Dendritic cell treated with granulocyte-macrophage colony-stimulating factor and Interleukin-4, amounts not matched to agents 40 ng/mL and 50 ng/mL, for 4 days (primary cell): Measurements from ENCODE around the gene ARHGAP22.

Source experiments
- H3K27ac Mint-ChIP-seq: one replicate; pipeline ENCODE4 v1.8.0; 2022; ENCODE audit warnings: mild to moderate bottlenecking, mixed read lengths
- H3K27me3 Mint-ChIP-seq: one replicate; pipeline ENCODE4 v1.8.0; 2022; ENCODE audit warnings: mild to moderate bottlenecking, mixed read lengths
- H3K36me3 Mint-ChIP-seq: one replicate; pipeline ENCODE4 v1.8.0; 2022; ENCODE audit warnings: low read depth, mixed read lengths
- H3K4me1 Mint-ChIP-seq: one replicate; pipeline ENCODE4 v1.8.0; 2022; ENCODE audit warnings: low read depth, mixed read lengths
- H3K4me3 Mint-ChIP-seq: one replicate; pipeline ENCODE4 v1.8.0; 2022; ENCODE audit warnings: mild to moderate bottlenecking, moderate library complexity, mixed read lengths
- H3K9me3 Mint-ChIP-seq: one replicate; pipeline ENCODE4 v1.8.0; 2022; ENCODE audit warnings: mixed read lengths
- intact Hi-C: fragments of 100-400 bp; cut with micrococcal nuclease; formaldehyde crosslinking; loops from one replicate; pipeline ENCODE4 v1.15.0; 2022

Gene ARHGAP22

DNA sequence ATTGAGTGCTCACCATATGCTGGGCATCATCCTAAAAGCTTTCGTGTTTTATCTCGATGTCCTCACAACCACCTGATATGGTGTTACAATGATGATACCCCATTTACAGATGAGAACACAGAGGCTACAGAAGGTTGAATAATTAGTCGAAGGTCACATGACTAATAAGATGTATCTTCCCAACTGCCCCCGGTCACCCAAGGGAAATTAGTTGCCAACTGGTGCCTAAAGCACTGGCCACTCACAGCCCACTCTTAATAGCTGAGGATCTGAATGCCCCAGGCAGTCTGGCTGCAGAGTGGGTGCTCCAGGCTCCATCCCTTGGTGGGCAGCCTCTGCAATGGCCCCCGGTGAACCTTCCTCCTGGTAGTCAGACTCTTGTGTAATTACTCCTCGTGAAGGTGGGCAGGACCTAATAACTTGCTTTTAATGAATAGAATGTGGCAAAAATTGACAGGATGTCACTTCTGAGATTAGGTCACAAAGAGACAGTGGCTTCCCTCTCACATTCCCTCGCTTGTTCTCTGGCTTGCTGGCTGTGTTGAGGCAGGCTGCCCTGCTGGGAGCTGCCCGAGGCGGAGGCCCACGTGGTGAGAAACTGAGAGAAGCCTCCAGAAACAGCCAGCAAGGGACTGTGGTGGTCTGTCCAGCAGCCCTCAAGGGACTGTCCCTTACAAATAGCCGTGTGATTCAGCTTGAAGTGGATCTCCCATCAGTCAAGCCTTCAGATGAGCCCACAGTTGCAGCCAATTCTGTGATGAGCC, 109.4 kb downstream of the ARHGAP22 start:
- Mint-ChIP-seq H3K4me1 (peaks cover 55% of the 10 kb centered on the region), H3K9me3 (no peaks in the 10 kb centered on the region), H3K36me3 (peaks cover 12% of the 10 kb centered on the region), H3K4me3 (no peak overlapping the region), H3K27ac (no peak overlapping the region), H3K27me3 (peaks cover 12% of the 10 kb centered on the region)
- intact Hi-C loops = no loop called here

DNA sequence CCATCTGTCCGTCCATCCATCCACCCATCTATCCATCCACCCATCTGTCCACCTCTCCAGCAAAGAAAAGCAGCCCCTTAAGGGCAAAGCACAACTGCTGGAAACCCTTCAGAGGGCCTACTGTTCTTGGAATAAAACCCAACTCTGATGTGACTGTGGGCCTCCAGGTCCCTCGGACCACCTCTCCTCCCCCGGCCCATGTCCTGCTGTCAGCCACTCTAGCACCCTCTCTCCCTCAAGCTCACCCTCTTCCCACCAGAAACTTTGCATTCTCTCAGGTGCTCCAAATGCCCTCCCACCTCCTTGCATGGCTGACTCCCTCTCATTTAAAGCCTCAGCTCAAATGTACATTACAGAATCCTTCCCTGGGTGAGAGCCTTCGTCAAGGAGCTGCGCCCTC, 110.3 kb downstream of the ARHGAP22 start:
- peaks cover 13% of the 10 kb centered on the region for H3K36me3 Mint-ChIP-seq
- H3K4me3 Mint-ChIP-seq = no peak overlapping the region
- intact Hi-C loops = no loop called here
- no peaks in the 10 kb centered on the region for H3K9me3 Mint-ChIP-seq
- peak overlapping the region; percentile 1 for H3K27ac Mint-ChIP-seq
- peaks cover 12% of the 10 kb centered on the region for H3K27me3 Mint-ChIP-seq
- H3K4me1 Mint-ChIP-seq = peaks cover 50% of the 10 kb centered on the region

DNA sequence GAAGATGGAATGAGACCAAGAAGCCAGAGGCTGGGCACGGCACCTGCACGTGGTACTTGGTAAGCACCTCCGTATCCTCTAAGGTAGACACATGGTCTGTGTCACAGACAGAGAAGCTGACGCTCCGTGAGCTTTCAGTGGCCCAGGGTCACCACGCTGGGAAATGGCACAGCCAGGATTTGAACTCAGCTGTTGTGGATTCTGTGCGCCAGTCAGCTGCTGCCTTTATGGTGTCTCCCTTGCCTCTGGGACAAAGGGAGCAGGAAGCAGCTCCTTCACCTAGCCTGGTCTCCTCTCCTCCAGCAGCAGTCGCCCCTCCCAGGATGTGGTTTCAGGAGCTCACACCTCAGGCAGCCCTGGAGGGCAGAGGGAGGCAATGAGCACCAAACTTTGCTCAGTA, 110.8 kb downstream of the ARHGAP22 start:
- H3K27me3 Mint-ChIP-seq = peaks cover 12% of the 10 kb centered on the region
- no peak overlapping the region for H3K4me3 Mint-ChIP-seq
- H3K36me3 Mint-ChIP-seq = peaks cover 13% of the 10 kb centered on the region
- peaks cover 47% of the 10 kb centered on the region for H3K4me1 Mint-ChIP-seq
- no peaks in the 10 kb centered on the region for H3K9me3 Mint-ChIP-seq
- intact Hi-C loops = no loop called here
- no peak overlapping the region for H3K27ac Mint-ChIP-seq

- H3K27me3 Mint-ChIP-seq = peaks cover 14% of the 10 kb centered on the region
These were observed 111.6 kb downstream of the ARHGAP22 start for GRCh38 chr10:48493083-48493871.

DNA sequence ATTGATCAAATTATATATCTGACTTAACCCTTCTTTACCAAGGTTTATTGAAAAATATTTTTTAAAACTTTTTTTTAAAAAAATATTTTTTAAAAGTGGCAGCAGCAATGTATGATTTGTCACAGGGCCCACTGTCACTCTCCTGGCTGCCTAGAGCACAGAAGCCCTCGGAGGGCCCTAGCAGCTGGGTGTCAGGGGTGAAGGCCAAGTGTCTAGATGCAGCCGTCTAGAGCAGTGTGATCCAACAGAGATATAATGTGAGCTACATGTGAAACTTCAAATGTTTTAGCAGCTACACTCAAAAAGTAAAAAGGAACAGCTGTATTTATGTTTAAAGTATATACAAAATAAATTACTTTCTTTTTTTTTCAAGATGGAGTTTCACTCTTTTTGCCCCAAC, 112.7 kb downstream of the ARHGAP22 start:
- Mint-ChIP-seq H3K9me3 (no peaks in the 10 kb centered on the region), H3K4me1 (peaks cover 28% of the 10 kb centered on the region), H3K36me3 (peaks cover 13% of the 10 kb centered on the region), H3K27me3 (peaks cover 14% of the 10 kb centered on the region), H3K4me3 (no peak overlapping the region), H3K27ac (no peak overlapping the region)
- intact Hi-C loops = no loop called here

More at GRCh38 chr10:48493083-48493871, 111.6 kb downstream of the ARHGAP22 start:
- peaks cover 39% of the 10 kb centered on the region for H3K4me1 Mint-ChIP-seq
- peak overlapping the region; percentile 77 for H3K27ac Mint-ChIP-seq
- intact Hi-C loops = no loop called here
- H3K36me3 Mint-ChIP-seq = peaks cover 13% of the 10 kb centered on the region
- H3K9me3 Mint-ChIP-seq = no peaks in the 10 kb centered on the region
- H3K4me3 Mint-ChIP-seq = peak overlapping the region; percentile 24

DNA sequence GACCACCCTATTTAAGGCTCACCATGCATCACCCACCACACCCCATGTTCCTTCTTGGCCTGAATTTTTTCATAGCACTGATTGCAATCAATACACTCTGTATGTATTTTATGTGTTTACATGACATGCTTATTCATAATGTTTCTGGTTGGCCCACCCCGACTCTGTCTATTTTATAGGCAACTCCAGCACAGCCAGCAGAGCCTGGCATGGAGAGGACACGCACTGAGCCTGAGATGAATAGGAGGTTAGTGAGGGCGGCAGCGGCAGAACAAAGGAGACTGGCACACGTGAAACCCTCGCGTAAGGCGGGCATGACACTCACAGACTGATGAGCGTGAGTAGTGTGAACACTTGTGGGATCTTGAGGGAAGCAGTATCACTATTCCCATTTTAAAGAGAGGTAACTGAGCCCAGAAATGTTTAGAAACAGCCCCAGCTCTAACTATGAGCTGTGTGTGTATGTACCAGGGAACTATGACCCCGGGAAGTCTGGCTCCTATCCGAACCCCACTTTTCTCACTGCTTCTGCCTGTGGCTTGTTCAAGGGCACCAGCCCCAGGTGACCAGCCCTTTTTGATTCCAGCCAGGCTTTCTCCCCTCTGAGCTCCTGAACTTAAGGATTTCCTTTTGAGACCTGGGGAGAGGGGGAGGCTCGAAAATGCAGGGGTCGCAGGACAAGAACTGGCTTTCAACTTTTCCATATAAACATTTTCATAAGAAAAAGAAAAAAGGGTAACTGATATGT, 113.3 kb downstream of the ARHGAP22 start:
- Mint-ChIP-seq H3K9me3 (no peaks in the 10 kb centered on the region), H3K27ac (no peak overlapping the region), H3K4me3 (no peak overlapping the region), H3K27me3 (peaks cover 14% of the 10 kb centered on the region), H3K36me3 (peaks cover 17% of the 10 kb centered on the region), H3K4me1 (peaks cover 22% of the 10 kb centered on the region)
- intact Hi-C loops = no loop called here

DNA sequence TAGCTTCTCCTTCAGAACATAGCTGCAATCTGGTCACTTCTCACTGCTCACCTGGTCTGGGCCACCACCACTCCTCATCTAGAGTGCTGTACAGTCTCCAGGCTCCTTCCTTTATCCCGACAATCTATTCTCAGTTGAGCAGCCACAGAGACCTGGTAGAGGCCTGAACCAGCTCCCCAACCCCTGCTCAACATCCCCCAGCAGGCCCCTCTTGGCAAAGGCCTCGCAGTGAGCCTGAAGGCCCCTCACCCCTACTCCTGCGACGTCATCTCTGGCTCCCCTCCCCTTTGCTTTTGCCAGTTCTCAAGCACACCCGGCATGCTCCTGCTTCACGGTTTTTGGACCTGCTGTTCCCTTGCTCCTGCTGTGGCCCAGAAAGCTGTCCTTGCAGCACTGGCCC, 113.9 kb downstream of the ARHGAP22 start:
- Mint-ChIP-seq H3K9me3 (no peaks in the 10 kb centered on the region), H3K36me3 (peaks cover 17% of the 10 kb centered on the region), H3K4me3 (no peak overlapping the region), H3K27ac (no peak overlapping the region), H3K4me1 (peaks cover 19% of the 10 kb centered on the region), H3K27me3 (peaks cover 14% of the 10 kb centered on the region)
- intact Hi-C loops = no loop called here

- H3K4me1 Mint-ChIP-seq = peaks cover 19% of the 10 kb centered on the region
- H3K4me3 Mint-ChIP-seq = no peak overlapping the region
- peaks cover 17% of the 10 kb centered on the region for H3K36me3 Mint-ChIP-seq
- no peak overlapping the region for H3K27ac Mint-ChIP-seq
- H3K27me3 Mint-ChIP-seq = peaks cover 12% of the 10 kb centered on the region
- intact Hi-C loops = no loop called here
- no peaks in the 10 kb centered on the region for H3K9me3 Mint-ChIP-seq
These were observed 114.3 kb downstream of the ARHGAP22 start for GRCh38 chr10:48490571-48490940.

GRCh38 chr10:48489099-48489498, 115.8 kb downstream of the ARHGAP22 start:
- H3K4me3 Mint-ChIP-seq = no peak overlapping the region

DNA sequence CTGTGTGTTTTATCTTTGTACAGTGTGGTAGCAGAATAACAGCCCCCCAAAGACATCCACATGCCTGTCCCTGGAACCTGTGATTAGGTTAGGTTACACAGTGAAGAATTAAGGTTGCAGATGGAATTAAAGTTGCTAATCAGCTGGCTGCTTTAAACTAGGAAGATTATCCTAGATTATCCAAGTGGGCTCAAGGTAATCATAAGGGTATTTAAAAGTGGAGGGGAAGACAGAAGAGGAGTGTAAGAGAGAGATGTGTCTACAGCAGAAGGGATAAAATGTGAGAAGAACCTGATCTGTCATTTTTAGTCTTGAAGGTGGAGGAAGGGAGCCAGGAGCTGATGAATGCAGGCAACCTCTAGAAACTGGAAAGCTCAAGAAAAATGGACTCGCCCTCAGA, 117.6 kb downstream of the ARHGAP22 start:
- Mint-ChIP-seq H3K4me1 (no peaks in the 10 kb centered on the region), H3K27me3 (peaks cover 3% of the 10 kb centered on the region), H3K27ac (no peak overlapping the region)

More at GRCh38 chr10:48489099-48489498, 115.8 kb downstream of the ARHGAP22 start:
- Mint-ChIP-seq H3K27ac (no peak overlapping the region), H3K4me1 (peaks cover 11% of the 10 kb centered on the region), H3K27me3 (peaks cover 3% of the 10 kb centered on the region), H3K36me3 (peaks cover 17% of the 10 kb centered on the region), H3K9me3 (no peaks in the 10 kb centered on the region)
- intact Hi-C loops = no loop called here

GRCh38 chr10:48485711-48486110, 119.2 kb downstream of the ARHGAP22 start:
- no peak overlapping the region for H3K27ac Mint-ChIP-seq
- H3K4me1 Mint-ChIP-seq = peaks cover 6% of the 10 kb centered on the region
- H3K4me3 Mint-ChIP-seq = no peak overlapping the region
- peaks cover 5% of the 10 kb centered on the region for H3K27me3 Mint-ChIP-seq
- intact Hi-C loops = no loop called here
- H3K9me3 Mint-ChIP-seq = no peaks in the 10 kb centered on the region
- peaks cover 12% of the 10 kb centered on the region for H3K36me3 Mint-ChIP-seq

More for the DNA sequence above, 117.6 kb downstream of the ARHGAP22 start:
- intact Hi-C loops = no loop called here
- H3K36me3 Mint-ChIP-seq = peaks cover 12% of the 10 kb centered on the region
- no peaks in the 10 kb centered on the region for H3K9me3 Mint-ChIP-seq
- no peak overlapping the region for H3K4me3 Mint-ChIP-seq

DNA sequence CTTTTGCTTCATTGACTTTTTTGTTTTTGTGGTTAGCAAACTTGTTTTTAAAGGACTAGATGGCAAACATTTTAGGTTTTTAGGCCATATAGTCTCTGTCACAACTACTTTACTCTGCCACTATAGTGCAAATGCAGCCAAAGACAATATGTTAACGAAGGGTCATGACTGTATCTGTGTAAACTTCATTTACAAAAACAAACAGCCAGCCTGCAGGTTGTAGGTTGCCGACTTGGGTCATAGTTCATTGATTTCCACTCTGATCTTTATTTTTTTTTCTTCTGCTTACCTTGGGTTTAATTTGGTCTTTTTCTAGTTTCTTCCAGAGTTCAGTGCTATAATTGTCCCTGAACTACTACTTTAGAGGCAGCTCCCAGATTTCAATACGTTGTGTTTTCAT, 120.0 kb downstream of the ARHGAP22 start:
- Mint-ChIP-seq H3K36me3 (peaks cover 9% of the 10 kb centered on the region), H3K9me3 (no peaks in the 10 kb centered on the region), H3K27me3 (peaks cover 8% of the 10 kb centered on the region), H3K4me1 (peaks cover 10% of the 10 kb centered on the region), H3K4me3 (no peak overlapping the region), H3K27ac (no peak overlapping the region)
- intact Hi-C loops = no loop called here

DNA sequence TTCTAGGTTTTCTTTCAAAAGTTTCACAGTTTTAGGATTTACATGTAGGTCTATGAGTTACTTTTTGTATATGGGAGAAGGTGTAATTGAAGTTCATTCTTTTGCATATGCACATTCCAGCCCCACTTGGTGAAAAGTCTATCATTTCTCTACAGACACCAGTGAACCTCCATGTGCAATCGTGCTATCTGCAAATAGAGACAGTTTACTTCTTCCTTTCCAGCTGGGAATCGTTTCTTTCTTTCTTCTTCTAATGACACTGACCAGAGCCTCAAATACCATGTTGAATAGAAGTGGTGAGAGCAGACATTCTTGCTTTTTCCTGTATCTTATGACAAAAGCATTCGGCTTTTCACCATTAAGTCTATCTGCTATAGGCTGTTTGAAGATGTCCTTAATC, 122.7 kb downstream of the ARHGAP22 start:
- peaks cover 6% of the 10 kb centered on the region for H3K27me3 Mint-ChIP-seq
- H3K9me3 Mint-ChIP-seq = no peaks in the 10 kb centered on the region

GRCh38 chr10:48481385-48481784, 123.5 kb downstream of the ARHGAP22 start:
- Mint-ChIP-seq H3K27me3 (peaks cover 6% of the 10 kb centered on the region), H3K9me3 (no peaks in the 10 kb centered on the region), H3K4me3 (no peak overlapping the region), H3K4me1 (peaks cover 30% of the 10 kb centered on the region), H3K36me3 (peaks cover 20% of the 10 kb centered on the region), H3K27ac (peak overlapping the region; percentile 9)
- intact Hi-C loops = no loop called here

More for the DNA sequence above, 122.7 kb downstream of the ARHGAP22 start:
- no peak overlapping the region for H3K4me3 Mint-ChIP-seq
- H3K4me1 Mint-ChIP-seq = peaks cover 22% of the 10 kb centered on the region
- no peak overlapping the region for H3K27ac Mint-ChIP-seq
- peaks cover 24% of the 10 kb centered on the region for H3K36me3 Mint-ChIP-seq
- intact Hi-C loops = no loop called here
